Measurements from ENCODE around the gene AAMP.

Gene AAMP

DNA sequence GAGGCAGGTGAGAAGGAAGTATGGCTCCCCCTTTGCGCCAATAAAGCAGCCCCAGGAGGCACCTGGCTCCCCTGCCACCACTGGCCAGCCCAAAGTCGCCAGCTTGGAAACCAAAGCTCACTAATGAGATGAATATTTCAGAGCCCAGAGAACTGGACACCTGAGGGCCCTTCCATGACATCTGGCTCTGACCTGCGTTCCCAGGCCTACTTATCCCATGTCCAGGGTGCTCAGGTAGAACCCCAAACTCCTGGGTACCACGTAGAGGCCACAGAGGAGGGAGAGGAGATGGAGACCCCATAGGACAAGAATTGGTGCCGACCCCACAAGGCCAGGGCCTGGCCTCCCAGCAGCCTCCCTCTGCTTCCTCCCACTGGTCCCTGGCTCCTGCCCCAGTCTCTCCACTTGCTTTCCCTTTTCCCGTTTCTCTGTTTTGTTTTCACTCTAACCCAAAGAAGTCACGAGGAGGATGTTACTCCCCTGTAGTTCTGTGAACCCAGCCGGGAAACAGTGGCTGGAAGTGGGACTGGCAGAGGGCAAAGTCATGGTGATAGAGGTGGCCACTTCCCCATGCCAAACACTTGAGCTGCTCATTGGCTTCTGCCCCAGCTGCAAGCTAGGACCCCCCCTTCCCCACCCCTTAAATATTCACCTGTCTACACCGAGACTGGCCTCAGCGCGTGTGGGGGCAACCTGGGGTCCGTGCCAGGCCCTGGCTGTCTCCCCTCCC, 21.5 kb upstream of the AAMP start:
- no peak overlapping the region for H3K4me3 ChIP-seq (ENCODE audit: low read length)
- peaks cover 7% of the 10 kb centered on the region for H3K4me1 ChIP-seq (ENCODE audit: insufficient read depth, low read length)
- peaks cover 15% of the 10 kb centered on the region for H3K27me3 ChIP-seq (ENCODE audit: insufficient read depth, low read length)
- no peak overlapping the region for H2AFZ ChIP-seq (ENCODE audit: low read depth, low read length)
- H3K9me3 ChIP-seq (ENCODE audit: low read length) = no peaks in the 10 kb centered on the region
- no peaks in the 10 kb centered on the region for H3K36me3 ChIP-seq (ENCODE audit: insufficient read depth, low read length)

GRCh38 chr2:218290316-218291261, 20.7 kb upstream of the AAMP start:
- Histone ChIP-seq H3K27me3 (ENCODE audit: insufficient read depth, low read length) (peaks cover 15% of the 10 kb centered on the region), H3K4me3 (ENCODE audit: low read length) (no peak overlapping the region), H3K4me1 (ENCODE audit: insufficient read depth, low read length) (peaks cover 10% of the 10 kb centered on the region)

GRCh38 chr2:218289639-218290315, 19.8 kb upstream of the AAMP start:
- H2AFZ ChIP-seq (ENCODE audit: low read depth, low read length) = no peak overlapping the region
- no peaks in the 10 kb centered on the region for H3K9me3 ChIP-seq (ENCODE audit: low read length)
- H3K36me3 ChIP-seq (ENCODE audit: insufficient read depth, low read length) = no peaks in the 10 kb centered on the region
- H3K4me3 ChIP-seq (ENCODE audit: low read length) = no peak overlapping the region
- H3K4me1 ChIP-seq (ENCODE audit: insufficient read depth, low read length) = peaks cover 10% of the 10 kb centered on the region
- peaks cover 15% of the 10 kb centered on the region for H3K27me3 ChIP-seq (ENCODE audit: insufficient read depth, low read length)

More at GRCh38 chr2:218290316-218291261, 20.7 kb upstream of the AAMP start:
- H2AFZ ChIP-seq (ENCODE audit: low read depth, low read length) = no peak overlapping the region
- H3K9me3 ChIP-seq (ENCODE audit: low read length) = no peaks in the 10 kb centered on the region
- H3K36me3 ChIP-seq (ENCODE audit: insufficient read depth, low read length) = no peaks in the 10 kb centered on the region

GRCh38 chr2:218286570-218287459, 16.9 kb upstream of the AAMP start:
- H3K27me3 ChIP-seq (ENCODE audit: insufficient read depth, low read length) = peaks cover 3% of the 10 kb centered on the region
- H3K4me3 ChIP-seq (ENCODE audit: low read length) = peak overlapping the region; percentile 19
- H3K9me3 ChIP-seq (ENCODE audit: low read length) = no peaks in the 10 kb centered on the region
- H3K4me1 ChIP-seq (ENCODE audit: insufficient read depth, low read length) = peaks cover 10% of the 10 kb centered on the region
- peak overlapping the region; percentile 56 for H2AFZ ChIP-seq (ENCODE audit: low read depth, low read length)
- no peaks in the 10 kb centered on the region for H3K36me3 ChIP-seq (ENCODE audit: insufficient read depth, low read length)

GRCh38 chr2:218285604-218286003, 15.7 kb upstream of the AAMP start:
- H3K36me3 ChIP-seq (ENCODE audit: insufficient read depth, low read length) = no peaks in the 10 kb centered on the region
- H3K9me3 ChIP-seq (ENCODE audit: low read length) = no peaks in the 10 kb centered on the region
- peaks cover 10% of the 10 kb centered on the region for H3K4me1 ChIP-seq (ENCODE audit: insufficient read depth, low read length)
- H3K27me3 ChIP-seq (ENCODE audit: insufficient read depth, low read length) = no peaks in the 10 kb centered on the region
- no peak overlapping the region for H2AFZ ChIP-seq (ENCODE audit: low read depth, low read length)
- no peak overlapping the region for H3K4me3 ChIP-seq (ENCODE audit: low read length)

DNA sequence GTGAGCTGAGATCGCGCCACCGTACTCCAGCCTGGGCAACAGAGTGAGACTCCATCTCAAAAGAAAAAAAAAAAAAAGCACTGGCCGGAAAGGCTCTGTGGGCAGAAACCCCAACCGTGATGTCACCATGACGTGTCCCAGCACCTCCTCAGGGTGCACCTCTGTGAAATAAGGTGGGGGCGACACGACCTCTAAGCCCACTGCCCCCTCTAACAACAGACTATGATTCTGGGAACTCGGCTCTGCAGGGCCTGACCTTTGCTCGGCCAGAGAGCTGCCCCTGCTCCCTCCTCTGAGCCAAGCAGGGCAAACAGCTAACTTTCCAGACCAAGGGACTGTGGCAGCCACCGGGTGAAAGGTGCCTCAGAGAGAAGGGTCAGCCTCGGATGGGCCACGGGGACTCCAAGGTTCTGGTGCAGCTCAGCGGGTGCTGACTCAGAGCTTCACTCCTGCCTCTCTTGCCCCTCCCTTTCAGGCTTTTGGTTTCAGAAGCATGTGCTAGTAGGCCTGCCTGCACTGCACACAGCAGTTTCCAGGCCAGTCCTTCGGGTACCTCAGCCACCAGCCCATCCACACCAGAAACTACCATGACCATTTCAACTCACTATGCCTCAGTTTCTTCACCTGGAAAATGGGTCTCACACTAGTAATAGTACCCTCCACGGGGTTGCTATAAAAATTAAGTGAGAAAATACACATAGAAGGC, 14.3 kb upstream of the AAMP start:
- no peak overlapping the region for H3K4me3 ChIP-seq (ENCODE audit: low read length)
- H3K9me3 ChIP-seq (ENCODE audit: low read length) = no peaks in the 10 kb centered on the region
- H3K4me1 ChIP-seq (ENCODE audit: insufficient read depth, low read length) = peaks cover 10% of the 10 kb centered on the region
- H2AFZ ChIP-seq (ENCODE audit: low read depth, low read length) = no peak overlapping the region
- H3K36me3 ChIP-seq (ENCODE audit: insufficient read depth, low read length) = no peaks in the 10 kb centered on the region
- H3K27me3 ChIP-seq (ENCODE audit: insufficient read depth, low read length) = no peaks in the 10 kb centered on the region

DNA sequence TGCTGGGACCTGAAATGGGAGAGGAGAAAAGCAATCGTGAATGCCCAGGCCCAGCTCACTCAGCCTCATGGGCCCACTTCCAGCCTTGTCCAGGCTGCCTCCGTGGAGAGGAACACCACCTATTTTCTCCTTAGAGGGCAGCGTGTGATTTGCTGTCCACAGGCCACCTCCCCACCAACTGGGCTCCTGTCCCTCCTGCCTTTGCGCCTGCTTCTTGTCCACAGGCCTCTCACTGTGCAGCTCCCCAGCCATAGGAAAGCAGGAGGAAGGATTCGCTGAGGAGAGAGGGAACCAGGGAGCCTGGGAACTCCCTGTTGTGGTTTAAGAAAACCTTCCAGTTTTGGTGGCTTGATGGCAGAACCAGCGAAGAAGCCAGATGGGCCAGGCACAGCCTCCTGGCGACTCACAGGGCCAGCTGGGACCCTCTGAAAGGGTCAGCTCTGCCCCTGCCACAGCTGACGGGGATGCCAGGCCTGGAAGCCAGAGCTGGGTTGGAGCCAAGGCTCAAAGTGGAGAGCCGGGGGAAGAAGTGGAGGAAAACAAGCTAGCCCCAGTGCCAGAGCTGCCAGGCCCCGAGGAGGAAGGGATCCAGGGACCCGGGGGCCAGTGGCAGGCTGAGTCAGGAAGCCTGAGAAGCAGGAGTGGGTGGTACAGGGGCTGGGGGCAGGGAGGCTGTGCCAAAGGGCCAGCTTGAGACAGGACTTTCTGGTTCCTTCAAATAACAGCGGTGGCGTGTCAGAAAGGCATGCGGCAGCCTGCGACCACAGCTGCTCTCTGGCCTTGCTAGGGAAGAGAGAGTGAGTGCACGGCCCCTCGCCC, 12.4 kb upstream of the AAMP start:
- Histone ChIP-seq H3K4me1 (ENCODE audit: insufficient read depth, low read length) (peaks cover 10% of the 10 kb centered on the region), H3K4me3 (ENCODE audit: low read length) (no peak overlapping the region), H3K9me3 (ENCODE audit: low read length) (no peaks in the 10 kb centered on the region), H3K27me3 (ENCODE audit: insufficient read depth, low read length) (no peaks in the 10 kb centered on the region), H3K36me3 (ENCODE audit: insufficient read depth, low read length) (no peaks in the 10 kb centered on the region), H2AFZ (ENCODE audit: low read depth, low read length) (no peak overlapping the region)

GRCh38 chr2:218281449-218281848, 11.5 kb upstream of the AAMP start:
- Histone ChIP-seq H3K27me3 (ENCODE audit: insufficient read depth, low read length) (no peaks in the 10 kb centered on the region), H2AFZ (ENCODE audit: low read depth, low read length) (no peak overlapping the region), H3K9me3 (ENCODE audit: low read length) (no peaks in the 10 kb centered on the region), H3K4me3 (ENCODE audit: low read length) (no peak overlapping the region), H3K36me3 (ENCODE audit: insufficient read depth, low read length) (peaks cover 3% of the 10 kb centered on the region), H3K4me1 (ENCODE audit: insufficient read depth, low read length) (peaks cover 2% of the 10 kb centered on the region)

DNA sequence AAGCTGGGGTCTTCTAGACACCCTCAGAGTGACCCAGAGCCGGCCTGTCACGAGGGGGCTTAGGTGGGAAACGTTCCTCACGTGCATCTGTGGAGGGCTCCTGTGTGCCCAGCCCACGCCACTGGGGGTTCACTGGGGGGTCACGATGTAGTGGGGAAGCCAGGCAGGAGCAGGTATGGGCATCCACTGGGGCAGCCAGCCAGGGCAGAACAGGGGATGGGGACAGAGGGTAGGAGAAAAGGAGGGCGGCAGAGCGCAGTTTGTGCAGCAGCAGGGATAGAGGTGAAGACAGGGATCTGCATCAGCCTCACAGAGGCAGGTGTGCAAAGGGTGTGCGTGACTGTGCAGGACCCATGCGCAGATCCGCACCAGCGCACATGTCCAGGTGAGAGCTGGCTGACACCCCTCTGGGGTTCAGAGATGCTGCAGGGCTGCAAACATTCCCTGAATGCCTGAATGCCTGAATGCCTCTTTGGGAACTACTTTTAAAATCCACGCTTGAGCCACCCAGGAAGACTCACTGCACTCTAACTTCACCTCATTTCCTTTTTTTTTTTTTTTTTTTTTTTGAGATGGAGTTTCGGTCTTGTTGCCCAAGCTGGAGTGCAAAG, 10.4 kb upstream of the AAMP start:
- H3K9me3 ChIP-seq (ENCODE audit: low read length) = no peaks in the 10 kb centered on the region
- H3K4me3 ChIP-seq (ENCODE audit: low read length) = no peak overlapping the region
- H3K4me1 ChIP-seq (ENCODE audit: insufficient read depth, low read length) = no peaks in the 10 kb centered on the region
- no peaks in the 10 kb centered on the region for H3K27me3 ChIP-seq (ENCODE audit: insufficient read depth, low read length)
- H3K36me3 ChIP-seq (ENCODE audit: insufficient read depth, low read length) = peaks cover 7% of the 10 kb centered on the region
- no peak overlapping the region for H2AFZ ChIP-seq (ENCODE audit: low read depth, low read length)

DNA sequence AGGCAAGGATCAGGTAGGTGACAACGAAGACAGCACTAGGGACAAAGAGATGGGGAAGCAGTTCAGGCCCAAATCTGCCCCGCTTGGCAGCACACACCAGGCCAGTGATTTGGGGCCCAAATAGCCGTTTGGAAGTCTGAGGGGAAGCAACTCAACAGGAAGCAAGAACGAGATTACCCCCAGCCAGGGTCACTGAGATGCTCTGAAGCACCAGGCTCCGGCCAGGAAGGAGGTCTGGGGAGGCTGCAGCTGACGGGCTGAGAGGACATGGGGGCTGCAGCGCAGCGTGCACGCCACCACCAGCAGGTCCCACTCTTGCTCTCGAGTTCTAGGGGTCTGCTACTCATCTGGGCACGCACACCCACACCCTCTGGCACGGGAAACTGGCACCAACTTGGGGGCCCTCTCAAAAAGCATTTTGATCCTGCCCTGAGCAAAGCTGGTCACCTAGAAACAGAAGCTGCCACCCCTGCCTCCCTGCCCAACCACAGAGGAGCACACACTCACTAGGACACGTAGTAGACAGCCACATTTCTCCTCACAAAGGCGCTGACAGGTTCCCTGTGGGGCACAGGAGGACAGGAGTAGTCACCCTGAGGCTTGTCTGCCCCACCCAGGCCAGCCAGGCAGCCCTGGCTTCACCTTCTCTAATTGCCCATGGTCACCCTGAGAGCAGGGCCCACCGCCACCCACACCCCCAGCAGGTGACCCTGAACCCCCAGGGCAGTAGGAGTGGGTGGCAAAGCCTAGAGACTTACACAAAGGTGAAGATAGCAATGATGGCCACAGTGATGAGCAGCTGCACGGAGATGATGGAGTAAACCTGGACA, 8.8 kb upstream of the AAMP start:
- no peaks in the 10 kb centered on the region for H3K4me1 ChIP-seq (ENCODE audit: insufficient read depth, low read length)
- H3K9me3 ChIP-seq (ENCODE audit: low read length) = no peaks in the 10 kb centered on the region
- peaks cover 13% of the 10 kb centered on the region for H3K36me3 ChIP-seq (ENCODE audit: insufficient read depth, low read length)

More for the DNA sequence above, 8.8 kb upstream of the AAMP start:
- no peak overlapping the region for H3K4me3 ChIP-seq (ENCODE audit: low read length)
- H3K27me3 ChIP-seq (ENCODE audit: insufficient read depth, low read length) = no peaks in the 10 kb centered on the region
- H2AFZ ChIP-seq (ENCODE audit: low read depth, low read length) = no peak overlapping the region

All from neuron (in vitro differentiated cells).